GM04503 (cell line): Measurements from ENCODE around the gene TLK2.
"Not testable (repeated sequence)": the region's sequence is repeated elsewhere in the genome, so short reads cannot be mapped to it uniquely, and the experiment has no call there.

Experiments used
- DNase-seq: peaks from one replicate; pipeline ENCODE4 v3.0.0-alpha.2; 2012; ENCODE audit warnings: low read depth

Gene TLK2

DNA sequence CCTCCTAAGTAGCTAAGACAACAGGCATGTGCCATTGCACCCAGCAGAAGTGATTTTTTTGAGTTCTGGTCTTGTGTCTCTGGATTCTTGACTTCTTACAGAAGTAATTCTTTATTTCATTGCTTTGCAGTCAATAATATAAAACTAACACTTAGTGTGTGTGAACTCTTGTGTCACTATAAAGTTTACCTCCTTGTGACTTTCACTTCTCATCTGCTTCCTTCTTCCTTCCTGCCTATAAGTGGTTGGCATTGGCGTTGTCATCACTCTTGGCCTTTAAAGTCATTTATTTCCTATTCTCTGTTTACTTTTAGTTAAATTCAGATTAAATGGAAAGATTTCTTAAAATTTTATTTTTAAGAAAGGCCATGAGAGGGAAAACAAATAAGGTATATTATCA lies 12.4 kb downstream of the TLK2 start:
- not testable (repeated sequence) for DNase-seq

DNA sequence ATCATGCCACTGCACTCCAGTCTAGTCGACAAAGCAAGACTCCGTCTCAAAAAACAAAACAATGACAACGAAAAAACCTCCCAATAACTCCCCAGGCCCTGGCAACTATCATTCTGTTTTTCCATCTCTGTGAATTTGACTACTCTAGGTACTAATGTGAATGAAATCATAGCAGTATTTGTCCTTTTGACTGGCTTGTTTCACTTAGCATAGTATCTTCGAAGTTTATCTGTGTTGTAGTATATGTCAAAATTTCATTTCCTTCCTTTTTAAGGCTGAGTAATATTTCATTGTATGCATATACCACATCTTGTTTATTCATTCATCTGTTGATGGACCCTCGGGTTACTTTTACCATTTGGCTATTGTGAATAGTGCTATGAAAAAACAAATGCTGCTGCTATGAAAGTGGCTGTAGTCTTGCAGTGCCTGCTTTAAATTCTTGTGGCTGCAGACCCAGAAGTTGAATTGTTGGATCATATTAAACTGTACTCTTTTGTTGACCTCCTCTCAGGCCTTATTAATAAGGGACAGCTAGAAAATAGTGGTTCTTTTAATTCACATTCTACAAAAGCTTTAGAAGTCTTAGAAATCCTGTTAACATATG lies 14.5 kb downstream of the TLK2 start:
- DNase-seq: not testable (repeated sequence)

DNA sequence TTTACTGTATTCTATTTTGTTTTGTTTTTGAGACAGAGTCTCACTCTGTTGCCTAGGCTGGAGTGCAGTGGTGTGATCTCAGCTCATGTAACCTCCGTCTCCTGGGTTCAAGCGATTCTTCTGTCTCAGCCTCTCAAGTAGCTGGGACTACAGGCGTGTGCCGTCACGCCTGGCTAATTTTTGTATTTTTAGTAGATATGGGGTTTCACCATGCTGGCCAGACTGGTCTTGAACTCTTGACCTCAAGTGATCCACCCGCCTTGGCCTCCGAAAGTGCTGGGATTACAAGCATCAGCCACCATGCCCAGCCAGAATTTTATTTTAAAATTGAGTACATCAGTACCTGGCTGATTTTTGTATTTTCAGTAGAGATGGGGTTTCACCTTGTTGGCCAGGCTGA lies 15.4 kb downstream of the TLK2 start:
- DNase-seq: not testable (repeated sequence)

DNA sequence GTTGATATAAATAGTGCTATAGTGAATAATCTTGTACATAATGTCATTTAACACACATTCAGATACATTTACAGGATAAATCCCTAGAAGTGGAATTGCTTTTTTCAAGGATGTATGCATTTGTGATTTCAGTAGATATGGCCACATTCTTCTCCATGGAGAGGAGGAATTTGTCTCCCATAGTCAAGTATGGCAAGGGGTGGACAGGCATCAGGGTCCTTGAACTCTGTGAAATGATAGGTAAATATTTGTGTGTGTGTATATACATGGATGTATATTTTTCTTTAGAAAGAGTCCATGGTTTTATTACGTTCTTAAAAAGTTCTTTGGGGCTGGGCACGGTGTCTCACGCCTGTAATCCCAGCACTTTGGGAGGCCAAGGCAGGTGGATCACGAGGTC lies 17.7 kb downstream of the TLK2 start:
- not testable (repeated sequence) for DNase-seq

DNA sequence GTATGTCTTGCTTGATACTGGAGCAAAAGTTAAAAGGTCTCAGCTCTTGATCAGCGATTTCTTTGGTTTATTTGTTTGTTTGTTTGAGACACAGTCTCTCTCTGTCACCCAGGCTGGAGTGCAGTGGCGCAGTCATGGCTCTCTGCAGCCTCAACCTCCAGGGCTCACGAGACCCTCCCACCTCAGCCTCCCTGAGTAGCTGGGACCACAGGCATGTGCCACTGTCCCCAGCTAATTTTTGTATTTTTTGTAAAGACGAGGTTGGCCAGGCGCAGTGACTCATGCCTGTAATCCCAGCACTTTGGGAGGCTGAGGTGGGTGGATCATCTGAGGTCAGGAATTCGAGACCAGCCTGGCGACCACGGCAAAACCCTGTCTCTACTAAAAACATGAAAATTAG lies 20.2 kb downstream of the TLK2 start:
- not testable (repeated sequence) for DNase-seq

DNA sequence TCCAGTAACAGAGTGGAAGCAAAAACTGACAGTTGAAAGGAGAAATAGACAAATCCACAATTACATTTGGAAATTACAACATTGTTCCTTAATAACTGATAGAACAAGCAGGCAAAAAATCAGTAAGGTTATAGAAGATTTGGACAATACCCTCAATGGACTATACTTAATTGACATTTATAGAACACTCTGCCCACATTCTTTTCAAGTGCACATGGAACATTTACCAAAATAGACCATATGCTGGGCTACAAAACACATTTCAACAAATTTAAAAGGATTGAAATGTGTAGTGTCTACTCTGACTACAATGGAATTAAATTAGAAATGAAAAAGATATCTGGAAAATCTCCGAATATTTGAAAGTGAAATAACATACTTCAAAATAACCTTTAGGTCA lies 21.8 kb downstream of the TLK2 start:
- not testable (repeated sequence) for DNase-seq

DNA sequence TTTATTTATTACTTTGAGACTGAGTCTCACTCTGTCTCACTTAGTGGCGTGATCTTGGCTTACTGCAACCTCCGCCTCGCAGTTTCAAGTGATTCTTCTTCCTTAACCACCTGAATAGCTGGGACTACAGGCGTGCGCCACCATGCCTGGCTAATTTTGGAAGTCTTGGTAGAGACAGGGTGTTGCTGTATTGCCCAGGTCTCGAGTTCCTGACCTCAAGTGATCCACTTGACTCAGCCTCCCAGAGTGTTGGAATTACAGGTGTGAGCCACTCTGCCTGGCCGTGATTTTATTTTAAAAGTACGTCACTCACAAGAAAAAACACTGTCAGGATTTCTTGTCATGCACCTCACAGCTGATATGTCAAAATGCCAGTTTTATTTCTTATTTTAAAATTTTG lies 26.2 kb downstream of the TLK2 start:
- DNase-seq: not testable (repeated sequence)

DNA sequence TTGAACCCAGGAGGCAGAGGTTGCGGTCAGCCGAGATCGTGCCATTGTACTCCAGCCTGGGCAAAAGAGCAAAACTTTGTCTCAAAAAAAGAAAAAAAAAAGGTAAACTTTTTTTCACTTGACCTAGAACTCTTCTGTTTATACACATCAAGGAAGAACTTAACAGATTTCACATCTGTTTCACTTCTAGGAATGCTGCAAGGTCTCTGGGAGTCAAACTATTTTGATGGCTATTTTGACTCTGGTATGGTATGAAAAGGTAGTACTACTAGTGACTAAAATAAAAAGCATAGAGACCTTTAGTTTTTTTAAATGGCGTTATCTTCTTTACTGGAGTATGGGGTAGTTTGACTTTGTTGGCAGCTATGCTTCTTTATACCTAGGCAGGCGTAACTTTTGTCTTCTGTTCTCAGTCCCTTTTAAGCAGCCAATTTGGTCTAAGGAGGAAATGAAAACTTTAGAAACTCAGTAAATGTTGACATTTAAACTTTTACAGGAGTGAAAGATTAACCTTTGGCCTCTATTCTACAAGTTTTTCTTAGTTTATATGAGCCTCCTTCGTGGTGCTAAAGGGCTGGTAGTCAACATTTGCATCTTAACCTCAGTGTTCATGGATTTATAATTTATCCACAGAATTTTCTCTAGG lies 28.7 kb downstream of the TLK2 start:
- not testable (repeated sequence) for DNase-seq

DNA sequence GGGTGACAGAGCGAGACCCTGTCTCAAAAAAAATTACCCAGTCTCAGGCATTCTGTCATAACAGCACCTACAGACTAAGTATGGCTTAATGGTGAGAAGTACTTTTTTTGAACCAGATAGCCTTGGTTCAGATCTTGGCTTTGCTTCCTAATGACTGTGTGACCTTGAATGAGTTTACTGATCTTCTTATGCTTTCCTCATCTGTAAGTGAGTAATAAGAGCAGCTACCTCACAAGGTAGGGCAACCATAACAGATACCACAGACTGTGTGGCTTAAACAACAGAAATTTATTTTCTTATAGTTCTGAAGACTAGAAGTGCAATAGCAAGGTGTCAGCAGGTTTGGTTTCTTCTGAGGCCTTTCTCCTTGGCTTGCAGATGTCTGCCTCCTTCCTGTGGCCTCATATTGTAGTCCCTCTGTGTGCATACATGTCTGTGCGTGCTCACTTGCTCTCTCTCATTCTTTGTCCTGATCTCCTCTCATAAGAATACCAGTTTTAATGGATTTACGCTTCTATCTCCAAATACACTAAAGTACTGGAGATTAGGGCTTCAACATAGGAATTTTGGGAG lies 31.7 kb downstream of the TLK2 start:
- DNase-seq: not testable (repeated sequence)

DNA sequence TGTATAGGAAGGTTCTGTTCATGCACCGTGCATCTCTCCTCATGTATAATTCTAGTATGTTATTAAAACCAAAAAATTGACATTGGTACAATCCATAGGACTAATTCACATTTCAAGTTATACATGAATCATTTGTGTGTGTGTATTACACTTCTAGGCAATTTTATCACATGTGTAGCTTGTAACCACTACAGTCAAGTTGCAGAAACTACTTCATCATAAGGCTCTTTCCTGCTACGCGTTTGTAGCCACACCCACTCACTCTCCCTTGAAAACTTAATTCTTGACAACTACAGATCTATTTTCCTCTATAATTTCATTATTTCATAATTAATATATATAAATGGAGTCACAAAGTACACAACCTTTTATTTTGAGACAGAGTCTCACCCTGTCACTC lies 32.4 kb downstream of the TLK2 start:
- not testable (repeated sequence) for DNase-seq

DNA sequence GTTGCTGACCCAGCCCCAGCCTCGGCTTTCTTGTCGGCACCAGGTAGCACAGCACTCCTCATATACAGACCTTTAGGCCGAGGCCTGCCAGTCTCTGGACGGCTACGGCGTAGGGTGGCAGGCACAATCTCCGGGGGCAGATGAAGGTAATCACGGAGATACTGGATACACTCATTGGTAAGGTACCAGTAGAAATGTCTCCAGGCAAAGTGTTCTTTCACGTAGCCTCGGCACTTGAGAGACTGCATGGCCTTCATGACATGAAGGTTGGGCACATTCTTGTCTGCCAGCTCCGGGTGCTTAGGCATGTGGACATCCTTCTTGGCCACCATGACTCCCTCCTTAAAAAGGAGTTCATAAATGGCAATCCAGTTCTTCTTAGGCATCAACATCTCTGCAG lies 37.8 kb downstream of the TLK2 start:
- DNase-seq: not testable (repeated sequence)

DNA sequence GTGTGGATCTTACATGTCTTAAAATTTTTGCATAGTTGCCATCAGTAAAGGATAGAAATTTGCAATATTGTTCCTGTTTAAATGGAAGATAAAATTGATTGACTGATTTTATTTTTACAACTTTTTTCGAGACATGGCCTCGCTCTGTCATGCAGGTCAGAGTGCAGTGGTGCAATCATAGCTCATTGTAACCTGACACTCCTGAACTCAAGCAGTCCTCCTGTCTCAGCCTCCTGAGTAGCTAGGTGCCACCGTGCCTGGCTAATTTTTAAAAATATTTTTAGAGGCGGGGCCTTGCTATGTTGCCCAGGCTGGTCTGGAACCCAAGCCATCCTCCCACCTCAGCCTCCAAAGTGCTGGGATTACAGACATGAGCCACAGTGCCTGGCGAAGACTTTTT lies 42.7 kb downstream of the TLK2 start:
- not testable (repeated sequence) for DNase-seq

DNA sequence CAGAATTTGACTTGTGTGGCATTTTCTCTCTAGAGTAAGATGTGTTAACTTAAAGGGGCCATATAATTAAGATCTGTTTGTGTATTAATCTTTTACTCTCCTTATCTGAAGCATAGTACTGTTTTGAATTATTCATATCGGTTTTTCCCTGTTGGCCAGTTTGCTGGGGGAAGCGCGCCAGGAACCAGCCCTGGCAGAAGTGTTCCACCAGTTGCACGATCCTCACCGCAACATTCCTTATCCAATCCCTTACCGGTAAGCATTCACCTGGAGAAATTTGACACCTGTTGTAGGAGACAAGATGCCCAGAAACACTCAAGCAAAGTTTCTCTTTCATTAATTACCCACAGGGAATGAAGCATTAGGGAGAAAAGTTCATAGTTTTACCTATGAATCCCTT lies 45.5 kb downstream of the TLK2 start:
- DNase-seq: not testable (repeated sequence)

DNA sequence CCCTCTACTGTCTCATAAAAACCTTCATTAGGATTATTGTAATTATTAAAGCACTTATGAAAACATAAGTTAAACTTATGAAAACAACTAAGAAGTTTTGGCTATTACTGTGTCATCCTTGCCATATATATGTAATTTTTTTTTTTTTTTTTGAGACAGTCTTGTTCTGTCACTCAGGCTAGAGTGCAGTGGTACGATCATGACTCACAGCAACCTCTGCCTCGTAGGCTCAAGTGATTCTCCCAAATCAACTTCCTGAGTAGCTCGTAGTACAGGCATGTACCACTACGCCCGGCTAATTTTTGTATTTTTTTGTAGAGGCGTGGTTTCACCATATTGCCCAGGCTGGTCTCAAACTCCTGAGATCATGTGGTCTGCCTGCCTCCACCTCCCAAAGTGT lies 46.7 kb downstream of the TLK2 start:
- not testable (repeated sequence) for DNase-seq

DNA sequence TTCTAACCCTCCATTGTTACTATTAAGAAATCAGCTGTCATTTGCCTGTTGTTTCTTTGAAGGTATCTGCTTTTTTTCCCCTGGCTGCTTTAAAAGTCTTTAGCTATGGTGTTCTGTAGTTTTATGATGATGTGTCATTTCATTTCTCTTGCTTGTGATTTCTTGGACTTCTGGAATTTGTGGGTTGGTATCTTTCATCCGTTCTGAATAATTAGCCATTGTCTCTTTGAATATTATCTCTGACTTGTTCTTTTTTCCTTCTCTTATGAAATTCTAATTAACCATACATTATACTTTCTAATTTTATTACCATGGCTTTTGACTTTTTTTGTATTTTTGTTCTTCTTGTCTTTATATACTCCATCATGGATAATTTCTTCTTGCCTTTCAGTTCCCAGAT lies 52.3 kb downstream of the TLK2 start:
- DNase-seq: not testable (repeated sequence)

DNA sequence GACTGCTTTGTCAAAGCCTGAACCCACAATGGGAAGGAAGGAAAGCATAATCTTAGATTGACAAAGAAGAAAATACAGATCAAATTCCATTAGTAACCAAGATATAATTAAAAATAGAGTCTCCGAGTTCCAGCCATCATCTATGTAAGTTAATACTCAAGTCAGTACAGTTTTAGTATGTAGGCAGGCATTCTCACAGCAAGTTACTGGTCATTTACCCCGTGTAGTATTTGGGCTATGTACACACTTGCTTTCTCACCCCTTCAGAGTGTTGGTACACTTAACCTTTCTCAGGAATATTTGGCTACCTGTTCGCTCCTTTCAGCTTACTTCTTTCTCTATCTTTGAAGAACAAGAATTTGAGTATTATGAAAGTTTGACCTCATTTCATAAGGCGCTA lies 57.9 kb downstream of the TLK2 start:
- DNase-seq: not testable (repeated sequence)

DNA sequence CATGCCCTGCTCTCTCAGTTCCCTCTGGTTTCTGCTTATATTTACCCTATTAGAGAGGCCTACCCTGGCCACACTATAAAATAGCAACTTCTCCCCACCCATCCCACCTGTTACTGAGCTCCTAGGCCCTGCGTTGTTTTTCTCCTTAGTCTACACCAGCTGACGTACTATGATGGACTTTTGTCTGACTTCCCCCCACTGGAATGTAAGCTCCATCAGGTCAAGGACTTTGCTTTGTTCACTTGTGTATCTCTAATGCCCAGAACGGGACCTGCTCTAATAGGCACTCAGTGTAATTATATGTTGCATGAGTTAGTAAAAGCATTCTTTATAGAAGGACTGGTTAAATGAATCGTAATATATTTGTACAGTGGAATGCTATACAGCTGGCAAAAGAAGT lies 62.4 kb downstream of the TLK2 start:
- DNase-seq: not testable (repeated sequence)

DNA sequence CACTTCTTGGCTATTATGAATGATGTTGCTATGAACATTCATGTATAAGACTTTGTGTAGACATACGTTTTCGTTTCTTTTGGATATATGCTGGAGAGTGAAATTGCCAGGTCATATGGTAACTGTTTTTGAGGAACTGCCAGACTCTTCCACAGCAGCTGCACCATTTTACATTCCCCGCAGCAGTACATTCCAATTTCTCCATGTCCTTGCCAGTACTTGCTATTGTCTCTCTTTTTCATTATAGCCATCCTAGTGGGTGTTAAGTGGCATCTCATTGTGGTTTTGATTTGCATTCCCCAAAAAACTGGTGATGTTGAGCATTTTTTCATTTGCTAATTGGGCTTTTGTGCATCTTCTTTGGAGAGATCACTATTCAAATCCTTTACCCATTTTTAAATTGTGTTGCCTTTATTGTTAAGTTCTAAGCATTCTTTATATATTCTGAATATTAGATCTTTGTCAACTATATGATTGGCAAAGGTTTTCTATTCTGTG lies 64.7 kb downstream of the TLK2 start:
- DNase-seq: not testable (repeated sequence)

DNA sequence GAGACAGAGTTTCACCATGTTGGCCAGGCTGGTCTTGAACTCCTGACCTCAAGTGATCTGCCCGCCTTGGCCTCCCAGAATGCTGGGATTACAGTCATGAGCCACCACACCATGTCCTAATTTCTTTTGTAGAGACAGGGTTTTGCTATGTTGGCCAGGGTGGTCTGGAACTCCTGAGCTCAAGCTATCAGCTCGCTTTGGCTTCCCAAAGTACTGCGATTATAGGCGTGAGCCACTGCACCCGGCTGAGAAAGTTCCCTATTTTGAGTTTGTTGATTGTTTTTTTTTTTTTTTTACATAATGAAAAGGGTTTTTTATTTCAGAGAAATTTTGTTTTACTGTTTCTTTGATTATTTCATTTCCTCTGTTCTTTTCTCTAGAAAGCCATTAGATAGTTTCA lies 67.4 kb downstream of the TLK2 start:
- DNase-seq: not testable (repeated sequence)

DNA sequence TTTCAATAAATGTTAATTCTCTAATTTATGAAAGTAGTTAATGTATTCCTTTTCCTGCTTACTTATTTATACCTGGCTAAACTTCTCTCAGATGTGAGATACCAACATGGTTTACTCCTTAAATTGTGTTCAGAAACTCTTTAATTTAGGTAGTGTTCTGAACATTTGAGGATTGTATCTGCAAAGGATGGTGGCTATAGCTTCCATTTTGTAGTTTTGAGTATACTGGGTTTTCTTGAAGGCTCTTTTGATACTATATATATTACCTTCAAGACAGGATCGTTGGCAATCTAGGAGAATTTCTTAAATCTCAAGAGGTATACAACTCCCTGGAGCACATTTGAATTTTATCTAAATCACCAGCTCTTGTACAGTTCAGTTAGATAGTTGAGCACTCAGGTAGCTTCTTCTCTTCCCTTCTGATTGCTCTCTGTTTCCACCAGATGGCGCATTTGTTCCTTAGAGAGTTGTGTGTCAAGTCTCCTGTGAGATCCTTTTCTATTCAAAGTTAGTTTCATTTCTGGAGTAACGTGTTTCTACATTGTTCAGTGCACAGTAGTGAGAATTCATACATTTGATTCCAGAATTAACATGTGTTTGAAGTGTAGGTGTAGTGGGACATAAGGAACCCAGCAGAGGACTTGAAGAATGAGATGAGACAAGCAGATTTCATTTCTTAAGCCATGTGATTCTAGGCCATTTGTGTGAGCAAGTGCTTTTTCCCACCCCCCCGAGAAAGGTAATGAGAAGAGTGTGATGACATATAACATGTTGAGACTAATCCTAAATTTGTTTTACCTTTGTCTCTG lies 74.4 kb downstream of the TLK2 start:
- DNase-seq: peak; percentile 11

DNA sequence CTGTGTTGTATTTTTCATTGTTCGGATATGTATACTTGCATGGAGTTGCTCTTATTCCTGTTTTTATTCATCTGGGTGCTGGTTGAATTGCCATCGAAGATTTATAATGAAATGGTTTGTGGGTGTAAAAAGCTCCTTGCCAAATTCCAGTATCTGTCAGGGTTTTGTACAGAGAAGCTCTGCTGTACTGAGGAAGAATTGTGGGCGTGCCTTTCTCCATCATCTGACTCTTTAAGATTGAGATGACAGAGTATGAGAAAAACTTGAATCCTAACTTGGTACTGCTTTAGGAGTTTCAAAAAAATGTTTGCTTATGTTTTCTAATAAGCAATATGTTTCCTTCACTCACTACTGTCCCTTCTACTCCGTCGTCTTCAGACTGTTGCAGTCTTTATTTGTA lies 78.9 kb downstream of the TLK2 start:
- not testable (repeated sequence) for DNase-seq

DNA sequence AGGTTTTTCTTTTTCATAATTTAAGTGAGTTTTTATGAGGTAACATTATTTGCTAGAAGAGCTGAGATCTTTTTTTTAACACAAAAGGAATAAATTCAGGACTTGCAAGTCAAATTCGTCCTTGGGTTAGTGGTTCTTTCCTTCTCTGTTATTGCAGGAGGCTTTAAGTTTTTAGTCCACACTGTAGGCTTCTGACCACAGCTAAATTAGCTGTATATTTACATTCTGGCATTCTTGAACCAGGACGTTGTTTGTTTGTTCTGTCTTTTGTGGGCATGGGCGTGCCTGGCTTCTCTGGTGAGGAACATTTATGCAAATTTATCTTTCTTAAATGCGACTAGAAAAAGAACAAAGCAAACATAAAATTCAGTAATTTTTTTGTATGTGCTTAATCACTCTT lies 80.3 kb downstream of the TLK2 start:
- DNase-seq: not testable (repeated sequence)

DNA sequence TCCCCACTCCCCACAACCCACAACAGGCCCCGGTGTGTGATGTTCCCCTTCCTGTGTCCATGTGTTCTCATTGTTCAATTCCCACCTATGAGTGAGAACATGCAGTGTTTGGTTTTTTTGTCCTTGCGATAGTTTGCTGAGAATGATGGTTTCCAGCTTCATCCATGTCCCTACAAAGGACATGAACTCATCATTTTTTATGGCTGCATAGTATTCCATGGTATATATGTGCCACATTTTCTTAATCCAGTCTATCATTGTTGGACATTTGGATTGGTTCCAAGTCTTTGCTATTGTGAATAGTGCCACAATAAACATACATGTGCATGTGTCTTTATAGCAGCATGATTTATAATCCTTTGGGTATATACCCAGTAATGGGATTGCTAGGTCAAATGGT lies 82.3 kb downstream of the TLK2 start:
- not testable (repeated sequence) for DNase-seq
